HEK293 (cell line): ENCODE results near the gene FBLN5.

Experiments used
- CTCF ChIP-seq: fragments of 450-650 bp; formaldehyde crosslinking; IDR thresholded peaks from 2 replicates; pipeline ENCODE4 v1.5.1; 2016; ENCODE audit warnings: missing biosample characterization, missing genetic modification characterization
- YY1 ChIP-seq: fragments of 450-650 bp; formaldehyde crosslinking; IDR thresholded peaks from 2 replicates; pipeline ENCODE4 v1.5.1; 2018; ENCODE audit warnings: missing biosample characterization, missing genetic modification characterization
- ZNF391 ChIP-seq: fragments of 450-650 bp; formaldehyde crosslinking; IDR thresholded peaks from 2 replicates; pipeline ENCODE4 v1.5.1; 2016; ENCODE audit warnings: low read depth, missing biosample characterization, missing genetic modification characterization, borderline replicate concordance
- ZNF777 ChIP-seq: fragments of 450-650 bp; formaldehyde crosslinking; IDR thresholded peaks from 2 replicates; pipeline ENCODE4 v1.5.1; 2017; ENCODE audit warnings: missing biosample characterization, missing genetic modification characterization, borderline replicate concordance

- TF ChIP-seq CTCF (tag by site-specific recombination) (no peak), YY1 (tag by site-specific recombination) (no peak), ZNF391 (no peak), ZNF777 (no peak)
Observed at GRCh38 chr14:91963465-91963864, 16.0 kb upstream of the FBLN5 start.
